Measurements from ENCODE around the gene MPPED2. TPM values are rescaled to one million over a fixed set of nuclear protein-coding genes. Genes with fewer than 3 reads are reported as not detected.
A peak's percentile ranks its signal among the peaks of the same experiment; 100 is the strongest.

MPPED2 gene
- total and polyA plus RNA-seq, 8 donors = 0.12 to 10.3 (median 2.5) TPM

GRCh38 chr11:30406978-30407762 lies 179.0 kb downstream of the MPPED2 start:
- Histone ChIP-seq H3K27ac (no peak overlapping the region), H3K36me3 (no peaks in the 10 kb centered on the region), H3K9me3 (no peaks in the 10 kb centered on the region), H3K4me1 (no peaks in the 10 kb centered on the region), H3K4me3 (no peak overlapping the region), H3K27me3 (no peaks in the 10 kb centered on the region)
- no peak for TF ChIP-seq EP300 (IDR thresholded peaks at IDR 0.05)
- DNase-seq = peak in 1 of 2 donors; percentile 36
- WGBS, 5 donors = 58 to 67% (median 62%) methylated on average over 13 of the region's 13 CpGs
- intact Hi-C loops (cut with DNase I; ENCODE audit: low total_unique reads) = no loop called here

DNA sequence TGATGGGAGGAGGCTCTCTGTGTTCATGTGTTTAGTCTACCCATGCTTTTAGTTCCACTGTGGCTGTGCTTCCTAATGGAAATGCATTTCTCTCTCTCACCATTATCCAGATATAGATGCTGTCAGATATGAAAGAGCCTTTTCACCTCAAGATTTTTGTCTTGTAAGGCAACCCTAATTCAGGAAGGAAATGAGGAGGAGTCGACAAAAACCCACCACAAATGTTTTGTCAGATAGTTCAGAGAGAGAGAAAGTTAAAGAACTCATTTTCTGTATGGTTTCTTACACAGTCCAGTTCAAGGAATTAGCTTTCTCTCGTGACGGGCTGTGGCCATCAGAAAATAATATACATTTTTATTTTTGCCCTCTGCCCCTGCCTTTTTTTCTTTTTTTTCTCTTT lies 180.8 kb downstream of the MPPED2 start:
- H3K27ac ChIP-seq = no peak overlapping the region
- H3K9me3 ChIP-seq = no peaks in the 10 kb centered on the region
- H3K27me3 ChIP-seq = no peaks in the 10 kb centered on the region
- no peak for TF ChIP-seq POLR2AphosphoS5 (IDR thresholded peaks at IDR 0.05)
- TF ChIP-seq EP300 (IDR thresholded peaks at IDR 0.05) = no peak
- no peak for TF ChIP-seq CTCF (IDR thresholded peaks at IDR 0.05)
- TF ChIP-seq POLR2A (IDR thresholded peaks at IDR 0.05) = no peak
- DNase-seq = no peak
- no peak overlapping the region for H3K4me3 ChIP-seq
- 50 to 67% (median 58%) methylated on average over 3 of the region's 3 CpGs for WGBS, 5 donors
- no peaks in the 10 kb centered on the region for H3K36me3 ChIP-seq
- H3K4me1 ChIP-seq = no peaks in the 10 kb centered on the region
- intact Hi-C loops (cut with DNase I; ENCODE audit: low total_unique reads) = no loop called here

- no peak for DNase-seq
- WGBS, 5 donors = 81 to 88% (median 86%) methylated on average over 3 of the region's 3 CpGs
- no peak overlapping the region for H3K27ac ChIP-seq
- no peaks in the 10 kb centered on the region for H3K9me3 ChIP-seq
- no peak overlapping the region for H3K4me3 ChIP-seq
- H3K27me3 ChIP-seq = no peaks in the 10 kb centered on the region
- intact Hi-C loops (cut with DNase I; ENCODE audit: low total_unique reads) = no loop called here
- no peak for TF ChIP-seq POLR2AphosphoS5 (IDR thresholded peaks at IDR 0.05)
- no peak for TF ChIP-seq CTCF (IDR thresholded peaks at IDR 0.05)
- no peak for TF ChIP-seq EP300 (IDR thresholded peaks at IDR 0.05)
- no peak for TF ChIP-seq POLR2A (IDR thresholded peaks at IDR 0.05)
- no peaks in the 10 kb centered on the region for H3K4me1 ChIP-seq
- H3K36me3 ChIP-seq = no peaks in the 10 kb centered on the region
Observed at GRCh38 chr11:30404136-30404535, 182.0 kb downstream of the MPPED2 start.

- Histone ChIP-seq H3K36me3 (no peaks in the 10 kb centered on the region), H3K9me3 (no peaks in the 10 kb centered on the region), H3K27me3 (no peaks in the 10 kb centered on the region), H3K4me1 (peaks cover 0 to 11% (median 4%) of the 10 kb centered on the region in 4 donors), H3K27ac (no peak overlapping the region), H3K4me3 (no peak overlapping the region)
- intact Hi-C loops (cut with DNase I; ENCODE audit: low total_unique reads) = no loop called here
- no peak for TF ChIP-seq POLR2A (IDR thresholded peaks at IDR 0.05)
- 54 to 81% (median 70%) methylated on average over 8 of the region's 8 CpGs for WGBS, 5 donors
- no peak for DNase-seq
Observed at GRCh38 chr11:30395751-30396150, 190.4 kb downstream of the MPPED2 start.

DNA sequence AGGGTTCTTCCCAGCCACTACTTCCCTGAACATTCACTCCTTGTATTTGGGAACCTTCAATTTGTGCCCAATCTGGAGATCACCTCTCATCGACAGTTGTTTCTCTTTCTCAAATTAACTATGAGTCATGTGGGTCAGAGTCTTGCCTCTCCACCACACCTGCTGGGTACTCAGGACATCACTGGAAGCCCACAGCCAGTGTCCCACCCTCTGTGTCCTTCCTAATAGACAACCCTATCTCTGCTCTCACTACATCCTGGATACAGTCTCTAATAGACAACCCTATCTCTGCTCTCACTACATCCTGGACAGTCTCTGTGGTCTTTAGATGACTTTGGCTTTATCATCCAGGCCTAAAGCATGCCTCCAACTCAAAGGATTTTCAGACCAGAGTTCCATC lies 193.1 kb downstream of the MPPED2 start:
- H3K9me3 ChIP-seq = no peaks in the 10 kb centered on the region
- no peak overlapping the region for H3K4me3 ChIP-seq
- 62 to 86% (median 71%) methylated on average over 1 of the region's 1 CpG for WGBS, 5 donors
- H3K36me3 ChIP-seq = no peaks in the 10 kb centered on the region
- intact Hi-C loops (cut with DNase I; ENCODE audit: low total_unique reads) = no loop called here
- H3K27me3 ChIP-seq = no peaks in the 10 kb centered on the region
- no peak for TF ChIP-seq CTCF (IDR thresholded peaks at IDR 0.05)
- TF ChIP-seq EP300 (IDR thresholded peaks at IDR 0.05) = no peak
- no peak for TF ChIP-seq POLR2AphosphoS5 (IDR thresholded peaks at IDR 0.05)
- no peak for TF ChIP-seq POLR2A (IDR thresholded peaks at IDR 0.05)
- H3K4me1 ChIP-seq = peaks cover 0 to 11% (median 4%) of the 10 kb centered on the region in 4 donors
- no peak for DNase-seq
- H3K27ac ChIP-seq = no peak overlapping the region

Measured in stomach (tissue), 9 donors.